HG03378 (cell line): ENCODE results near the gene PAPPA2.

Experiments
- ATAC-seq: cut with Tn5 transposase; IDR thresholded peaks from one replicate; pipeline ENCODE4 v1.9.1; 2021; ENCODE audit warnings: mild to moderate bottlenecking, moderate library complexity; ENCODE audit not compliant: unreplicated experiment

The PAPPA2 gene

GRCh38 chr1:176794897-176795508 is 332.0 kb downstream of the PAPPA2 start:
- no peak for ATAC-seq

GRCh38 chr1:176795929-176796328 is 333.0 kb downstream of the PAPPA2 start:
- no peak for ATAC-seq

GRCh38 chr1:176796583-176796982 is 333.6 kb downstream of the PAPPA2 start:
- no peak for ATAC-seq

- ATAC-seq: no peak
Observed at GRCh38 chr1:176799327-176799726, 336.4 kb downstream of the PAPPA2 start.

GRCh38 chr1:176800978-176801513 is 338.1 kb downstream of the PAPPA2 start:
- no peak for ATAC-seq

GRCh38 chr1:176801514-176802020 is 338.6 kb downstream of the PAPPA2 start:
- no peak for ATAC-seq

GRCh38 chr1:176802316-176802715 is 339.3 kb downstream of the PAPPA2 start:
- ATAC-seq: no peak

GRCh38 chr1:176803042-176803441 is 340.1 kb downstream of the PAPPA2 start:
- no peak for ATAC-seq

- no peak for ATAC-seq
Observed at GRCh38 chr1:176803596-176803995, 340.6 kb downstream of the PAPPA2 start.

GRCh38 chr1:176809292-176809691 is 346.3 kb downstream of the PAPPA2 start:
- ATAC-seq: no peak

GRCh38 chr1:176811511-176812288 is 348.7 kb downstream of the PAPPA2 start:
- ATAC-seq: no peak

- ATAC-seq: no peak
Observed at GRCh38 chr1:176815621-176816020, 352.6 kb downstream of the PAPPA2 start.

- no peak for ATAC-seq
Observed at GRCh38 chr1:176816232-176816631, 353.3 kb downstream of the PAPPA2 start.

GRCh38 chr1:176820391-176821031 is 357.5 kb downstream of the PAPPA2 start:
- no peak for ATAC-seq

- no peak for ATAC-seq
Observed at GRCh38 chr1:176826265-176826664, 363.3 kb downstream of the PAPPA2 start.

GRCh38 chr1:176829261-176829660 is 366.3 kb downstream of the PAPPA2 start:
- ATAC-seq: no peak

- no peak for ATAC-seq
Observed at GRCh38 chr1:176831150-176831549, 368.2 kb downstream of the PAPPA2 start.

GRCh38 chr1:176837708-176838107 is 374.7 kb downstream of the PAPPA2 start:
- ATAC-seq: no peak

GRCh38 chr1:176838276-176838995 is 375.5 kb downstream of the PAPPA2 start:
- ATAC-seq: no peak

- no peak for ATAC-seq
Observed at GRCh38 chr1:176839216-176839615, 376.2 kb downstream of the PAPPA2 start.

GRCh38 chr1:176841238-176841637 is 378.3 kb downstream of the PAPPA2 start:
- ATAC-seq: no peak
